Cortex of kidney (tissue), 1 donor: ENCODE results near the gene ABCC5.

ENCODE experiments used
- DNase-seq: peaks from one replicate; lab custom pipeline; 2025; lab: John Stamatoyannopoulos, UW

ABCC5 gene

GRCh38 chr3:183975981-183976662 lies 41.6 kb downstream of the ABCC5 start:
- no peak for DNase-seq

GRCh38 chr3:183968666-183969245 lies 48.9 kb downstream of the ABCC5 start:
- no peak for DNase-seq

GRCh38 chr3:183967693-183968092 lies 50.0 kb downstream of the ABCC5 start:
- DNase-seq: no peak

GRCh38 chr3:183966361-183966791 lies 51.3 kb downstream of the ABCC5 start:
- no peak for DNase-seq

GRCh38 chr3:183962807-183963206 lies 54.9 kb downstream of the ABCC5 start:
- no peak for DNase-seq

GRCh38 chr3:183959214-183959613 lies 58.5 kb downstream of the ABCC5 start:
- DNase-seq: no peak

GRCh38 chr3:183958775-183959174 lies 58.9 kb downstream of the ABCC5 start:
- DNase-seq: no peak

- DNase-seq: no peak
Observed at GRCh38 chr3:183958226-183958625, 59.5 kb downstream of the ABCC5 start.

- no peak for DNase-seq
Observed at GRCh38 chr3:183954875-183955274, 62.8 kb downstream of the ABCC5 start.

- no peak for DNase-seq
Observed at GRCh38 chr3:183953471-183954070, 64.1 kb downstream of the ABCC5 start.

GRCh38 chr3:183951459-183951858 lies 66.2 kb downstream of the ABCC5 start:
- DNase-seq: no peak

GRCh38 chr3:183949690-183950089 lies 68.0 kb downstream of the ABCC5 start:
- DNase-seq: no peak

GRCh38 chr3:183946037-183946436 lies 71.6 kb downstream of the ABCC5 start:
- no peak for DNase-seq

- DNase-seq: no peak
Observed at GRCh38 chr3:183944775-183945174, 72.9 kb downstream of the ABCC5 start.

- DNase-seq: no peak
Observed at GRCh38 chr3:183943739-183944138, 73.9 kb downstream of the ABCC5 start.

GRCh38 chr3:183941216-183941615 lies 76.5 kb downstream of the ABCC5 start:
- no peak for DNase-seq

GRCh38 chr3:183937601-183938286 lies 79.9 kb downstream of the ABCC5 start:
- no peak for DNase-seq

GRCh38 chr3:183933160-183933559 lies 84.5 kb downstream of the ABCC5 start:
- no peak for DNase-seq

- no peak for DNase-seq
Observed at GRCh38 chr3:183931881-183932280, 85.8 kb downstream of the ABCC5 start.

- DNase-seq: no peak
Observed at GRCh38 chr3:183930086-183930485, 87.6 kb downstream of the ABCC5 start.

GRCh38 chr3:183927059-183927458 lies 90.6 kb downstream of the ABCC5 start:
- no peak for DNase-seq

- DNase-seq: no peak
Observed at GRCh38 chr3:183924956-183925355, 92.7 kb downstream of the ABCC5 start.

GRCh38 chr3:183924543-183924942 lies 93.1 kb downstream of the ABCC5 start:
- DNase-seq: no peak
